OCI-LY7 (cell line): ENCODE measurements around the gene OTUB1.
A peak's percentile ranks its signal among the peaks of the same experiment; 100 is the strongest.

Experiments used
- CTCF ChIP-seq: fragments of 200-600 bp; sonication (generic); conservative IDR thresholded peaks from 2 replicates; pipeline ENCODE4 v1.5.1; 2014; ENCODE audit warnings: mild to moderate bottlenecking, antibody characterized with exemption, low read length, moderate library complexity, mixed read lengths
- EZH2phosphoT487 ChIP-seq: fragments of 200-600 bp; sonication (generic); IDR thresholded peaks from 2 replicates; pipeline ENCODE4 v1.6.1; 2018; ENCODE audit warnings: low read depth, borderline replicate concordance, mild to moderate bottlenecking, mixed run types, antibody characterized with exemption, low read length, moderate library complexity, mixed read lengths

- peak; percentile 83 for TF ChIP-seq CTCF
- TF ChIP-seq EZH2phosphoT487 = no peak
Observed at GRCh38 chr11:63945477-63946163, 40.6 kb upstream of the OTUB1 start.
